HFF-Myc (cell line): ENCODE data around the gene TRDN.

Source experiments
- DNase-seq: peaks from one replicate; pipeline ENCODE4 v3.0.0-alpha.2; 2011; ENCODE audit warnings: low read depth; ENCODE audit errors: extremely low read depth
- H3K4me3 ChIP-seq: replicated peaks from 2 replicates; pipeline ENCODE4 v1.5.1; 2011; ENCODE audit warnings: low read depth, mild to moderate bottlenecking, control low read depth, low read length
- TF ChIP-seq, protein P1 (sequence below): IDR thresholded peaks from 2 replicates; pipeline ENCODE4 v1.5.1; 2012; ENCODE audit warnings: mild to moderate bottlenecking, low read depth, low read length, control low read depth; ENCODE audit errors: missing control alignments

The TRDN gene

DNA sequence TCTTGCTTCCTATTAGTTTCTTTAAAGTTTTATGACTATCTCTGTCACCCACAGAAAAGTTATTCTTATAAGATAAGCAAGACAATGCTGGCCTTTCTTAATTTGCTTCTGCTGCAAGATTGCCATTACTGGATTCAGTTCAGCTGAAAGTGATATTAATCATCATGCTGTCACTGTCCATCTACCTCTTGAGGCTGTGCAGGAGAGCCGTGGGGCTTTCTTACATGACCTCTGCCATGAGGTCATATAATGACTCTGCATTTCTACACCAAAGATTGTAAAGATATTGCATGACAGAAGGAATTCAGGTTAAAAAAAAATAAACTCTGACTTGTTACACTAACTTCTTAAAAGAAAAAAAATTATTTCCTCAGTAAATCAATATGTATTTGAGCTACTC lies 106.9 kb downstream of the TRDN start:
- TF ChIP-seq, protein P1, sequence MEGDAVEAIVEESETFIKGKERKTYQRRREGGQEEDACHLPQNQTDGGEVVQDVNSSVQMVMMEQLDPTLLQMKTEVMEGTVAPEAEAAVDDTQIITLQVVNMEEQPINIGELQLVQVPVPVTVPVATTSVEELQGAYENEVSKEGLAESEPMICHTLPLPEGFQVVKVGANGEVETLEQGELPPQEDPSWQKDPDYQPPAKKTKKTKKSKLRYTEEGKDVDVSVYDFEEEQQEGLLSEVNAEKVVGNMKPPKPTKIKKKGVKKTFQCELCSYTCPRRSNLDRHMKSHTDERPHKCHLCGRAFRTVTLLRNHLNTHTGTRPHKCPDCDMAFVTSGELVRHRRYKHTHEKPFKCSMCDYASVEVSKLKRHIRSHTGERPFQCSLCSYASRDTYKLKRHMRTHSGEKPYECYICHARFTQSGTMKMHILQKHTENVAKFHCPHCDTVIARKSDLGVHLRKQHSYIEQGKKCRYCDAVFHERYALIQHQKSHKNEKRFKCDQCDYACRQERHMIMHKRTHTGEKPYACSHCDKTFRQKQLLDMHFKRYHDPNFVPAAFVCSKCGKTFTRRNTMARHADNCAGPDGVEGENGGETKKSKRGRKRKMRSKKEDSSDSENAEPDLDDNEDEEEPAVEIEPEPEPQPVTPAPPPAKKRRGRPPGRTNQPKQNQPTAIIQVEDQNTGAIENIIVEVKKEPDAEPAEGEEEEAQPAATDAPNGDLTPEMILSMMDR = no peak

DNA sequence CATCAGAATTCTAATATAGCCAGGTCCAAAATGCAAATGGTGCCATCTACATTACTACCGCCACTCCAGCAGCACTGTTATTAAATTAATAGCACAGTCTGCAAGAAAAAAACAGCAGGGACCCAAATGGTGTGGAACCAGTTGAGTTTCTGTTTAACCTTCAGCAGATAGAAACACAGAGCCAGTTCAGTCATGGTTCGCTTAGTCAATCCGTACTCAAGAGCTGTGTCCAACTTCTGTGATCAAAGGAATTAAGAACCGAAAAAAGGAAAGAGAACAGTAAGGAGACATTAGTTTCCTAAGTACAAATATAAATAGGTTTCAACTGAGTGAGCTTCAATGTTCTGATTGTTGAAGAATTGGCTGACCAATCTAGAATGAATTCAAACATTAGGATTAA lies 107.7 kb downstream of the TRDN start:
- no peak for DNase-seq
- TF ChIP-seq, protein P1 = no peak
- H3K4me3 ChIP-seq = no peak overlapping the region

More for the DNA sequence above, 106.9 kb downstream of the TRDN start:
- H3K4me3 ChIP-seq = no peak overlapping the region
- no peak for DNase-seq

DNA sequence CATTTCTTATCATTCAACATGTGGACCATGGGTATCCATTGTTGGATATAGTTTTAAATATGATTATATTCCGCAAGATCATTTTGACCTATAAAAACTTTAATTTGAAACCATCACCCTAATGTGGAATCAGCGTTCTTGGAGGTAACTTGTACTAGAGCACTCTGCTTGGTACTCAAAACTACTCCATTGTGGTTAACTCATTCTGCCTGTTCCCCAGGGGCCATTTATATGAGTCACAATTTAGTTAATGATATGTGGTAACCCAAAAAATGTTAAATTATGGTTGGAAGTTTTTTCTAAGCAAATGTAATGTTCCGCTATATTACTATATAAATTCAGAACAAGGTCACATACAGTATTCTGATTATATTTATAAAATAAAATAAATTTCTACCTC lies 109.3 kb downstream of the TRDN start:
- DNase-seq = no peak
- no peak overlapping the region for H3K4me3 ChIP-seq
- TF ChIP-seq, protein P1 = no peak

DNA sequence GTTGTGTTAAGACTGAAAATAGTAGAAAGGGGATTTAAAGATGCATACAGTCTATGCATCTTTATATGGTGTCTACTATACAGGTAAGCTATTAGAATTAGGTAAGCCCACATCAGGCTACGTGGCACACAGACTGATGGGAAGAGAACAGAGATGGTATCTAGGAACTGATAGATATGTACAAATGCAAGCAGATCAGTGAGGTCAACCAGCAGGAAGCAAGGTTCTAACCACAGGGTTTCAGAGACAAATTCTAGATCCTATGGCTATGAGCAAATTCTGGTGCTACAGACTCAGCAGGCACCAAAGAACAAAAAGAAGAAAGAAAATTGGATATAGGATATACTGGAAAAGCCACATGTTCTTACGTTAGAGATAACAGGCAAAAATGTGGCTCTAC lies 110.6 kb downstream of the TRDN start:
- TF ChIP-seq, protein P1 = no peak
- no peak for DNase-seq

DNA sequence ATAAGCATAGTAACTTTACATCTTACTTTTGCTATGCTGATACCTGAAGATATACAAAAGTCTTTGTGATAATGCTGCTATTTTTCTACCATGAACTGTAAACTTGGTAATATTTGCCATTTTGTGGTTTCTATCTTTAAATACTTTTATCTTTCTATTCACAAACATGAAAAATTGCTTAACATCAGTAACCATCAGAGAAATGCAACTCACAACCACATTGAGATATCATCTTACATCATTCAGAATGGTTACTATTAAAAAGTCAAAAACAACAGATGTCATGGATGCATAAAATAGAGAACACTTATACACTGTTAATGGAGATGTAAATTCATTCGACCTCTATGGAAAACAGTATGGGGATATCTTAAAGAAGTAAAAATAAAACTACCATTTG lies 112.0 kb downstream of the TRDN start:
- TF ChIP-seq, protein P1 = no peak
- H3K4me3 ChIP-seq = no peak overlapping the region

More for the DNA sequence above, 110.6 kb downstream of the TRDN start:
- H3K4me3 ChIP-seq = no peak overlapping the region

DNA sequence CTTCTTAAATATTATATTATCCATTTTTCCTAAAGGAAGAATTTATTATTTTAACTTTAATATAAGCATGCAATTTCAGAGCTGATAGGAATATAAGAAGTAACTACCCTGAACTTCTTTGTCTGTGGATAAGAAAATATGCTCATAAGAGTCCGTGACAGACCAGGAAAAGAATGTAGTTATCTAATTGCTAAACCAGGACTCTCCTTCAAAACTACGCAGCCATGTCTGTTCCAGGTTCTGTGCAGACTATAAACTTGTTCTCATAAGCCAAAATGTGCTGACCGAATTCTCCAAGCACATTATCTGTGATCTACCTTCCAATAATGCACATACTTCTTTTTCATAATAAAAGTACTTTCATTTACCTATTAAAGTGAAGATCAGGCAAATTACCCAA lies 116.5 kb downstream of the TRDN start:
- H3K4me3 ChIP-seq = no peak overlapping the region

More for the DNA sequence above, 112.0 kb downstream of the TRDN start:
- no peak for DNase-seq

DNA sequence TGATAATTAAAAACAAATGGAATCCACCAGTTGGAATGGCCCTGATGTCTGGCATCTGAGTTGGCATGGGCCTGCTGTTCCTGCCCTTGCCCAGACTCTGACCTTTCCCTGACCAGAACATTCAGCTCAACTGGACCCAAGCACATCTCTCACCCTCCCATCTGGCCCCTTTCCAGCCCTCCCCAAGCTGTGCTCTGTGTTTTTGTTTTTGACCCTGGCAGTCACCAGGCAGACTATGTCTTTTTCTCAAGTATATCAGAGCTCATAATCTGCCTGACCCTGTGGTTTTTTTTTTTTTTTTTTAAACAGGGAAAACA lies 117.6 kb downstream of the TRDN start:
- no peak overlapping the region for H3K4me3 ChIP-seq
- no peak for DNase-seq
- TF ChIP-seq, protein P1 = no peak

More for the DNA sequence above, 116.5 kb downstream of the TRDN start:
- TF ChIP-seq, protein P1 = no peak
- no peak for DNase-seq
